Measurements from ENCODE around the gene TRPV5.

Gene TRPV5

GRCh38 chr7:142927949-142928348 lies 5.6 kb downstream of the TRPV5 start:
- Histone ChIP-seq H3K27ac (peak overlapping the region; percentile 48), H3K4me3 (no peak overlapping the region), H3K9ac (no peak overlapping the region), H3K9me3 (peaks cover 23% of the 10 kb centered on the region), H3K4me1 (peaks cover 57% of the 10 kb centered on the region), H4K20me1 (no peaks in the 10 kb centered on the region), H3K36me3 (no peaks in the 10 kb centered on the region), H3K4me2 (peak overlapping the region; percentile 61), H3K27me3 (no peaks in the 10 kb centered on the region)
- TF ChIP-seq Cebpa-rat (IDR thresholded peaks at IDR 0.05): no peak

DNA sequence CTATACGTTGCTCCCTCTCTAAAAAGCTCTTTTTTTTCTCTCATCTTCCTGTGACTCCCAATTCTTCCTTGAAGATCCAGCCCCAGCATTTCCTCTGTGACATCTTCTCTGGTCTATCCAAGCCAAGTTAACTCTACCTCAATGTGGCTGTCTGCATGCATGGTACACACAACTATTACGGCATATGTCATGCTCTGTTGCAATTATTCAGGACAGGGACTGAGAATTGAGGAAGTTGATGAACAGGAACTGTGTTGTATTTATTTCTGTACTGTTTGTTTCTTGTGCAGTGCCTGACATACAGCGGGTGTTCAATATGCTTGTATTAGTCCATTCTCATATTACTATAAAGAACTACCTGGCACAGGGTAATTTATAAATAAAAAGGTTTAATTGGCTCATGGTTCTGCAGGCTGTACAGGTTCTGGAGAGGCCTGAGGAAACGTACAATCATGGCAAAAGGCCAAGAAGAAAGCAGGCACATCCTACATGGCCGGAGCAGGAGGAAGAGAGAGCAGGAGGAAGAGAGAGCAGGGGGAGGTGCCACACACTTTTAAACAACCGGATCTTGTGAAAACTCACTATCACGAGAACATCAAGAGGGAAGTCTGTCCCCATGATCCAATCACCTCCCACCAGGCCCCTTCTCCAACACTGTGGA lies 6.3 kb downstream of the TRPV5 start:
- H3K27ac ChIP-seq: peak overlapping the region; percentile 48
- no peak for TF ChIP-seq Cebpa-rat (IDR thresholded peaks at IDR 0.05)
- peak overlapping the region; percentile 61 for H3K4me2 ChIP-seq
- H3K36me3 ChIP-seq: no peaks in the 10 kb centered on the region
- H4K20me1 ChIP-seq: no peaks in the 10 kb centered on the region
- no peak overlapping the region; the same call in 1 of the 2 replicates for H3K9ac ChIP-seq
- peaks cover 23% of the 10 kb centered on the region for H3K9me3 ChIP-seq
- no peak overlapping the region for H3K4me3 ChIP-seq
- H3K4me1 ChIP-seq: peaks cover 52% of the 10 kb centered on the region
- H3K27me3 ChIP-seq: no peaks in the 10 kb centered on the region

- Histone ChIP-seq H3K4me1 (peaks cover 50% of the 10 kb centered on the region), H3K27me3 (no peaks in the 10 kb centered on the region), H3K9ac (no peak overlapping the region), H3K36me3 (no peaks in the 10 kb centered on the region), H4K20me1 (no peaks in the 10 kb centered on the region), H3K4me3 (no peak overlapping the region), H3K27ac (no peak overlapping the region), H3K9me3 (peaks cover 23% of the 10 kb centered on the region), H3K4me2 (peak overlapping the region; percentile 15; the same call in 1 of the 2 replicates)
- no peak for TF ChIP-seq Cebpa-rat (IDR thresholded peaks at IDR 0.05)
Observed at GRCh38 chr7:142925413-142925812, 8.1 kb downstream of the TRPV5 start.

DNA sequence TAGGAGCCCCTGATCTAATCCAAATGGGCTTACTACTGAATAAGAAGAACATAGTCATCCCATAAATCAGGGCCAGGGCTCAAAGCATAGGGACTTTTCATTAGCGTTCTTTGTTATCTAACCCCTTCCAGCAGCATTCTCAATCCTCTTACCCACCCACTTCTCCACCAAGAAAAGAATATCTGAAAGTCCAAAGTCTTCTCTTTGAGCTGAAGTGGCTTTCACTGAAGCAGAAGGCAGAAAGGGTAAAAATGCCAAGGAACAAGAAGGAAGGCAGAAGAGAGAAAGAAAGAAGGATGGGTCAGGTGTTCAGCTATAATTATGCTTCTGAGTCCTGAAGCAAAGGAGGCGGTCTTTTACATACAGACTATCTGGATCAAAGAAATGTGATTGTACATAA lies 10.2 kb downstream of the TRPV5 start:
- H4K20me1 ChIP-seq: no peaks in the 10 kb centered on the region
- H3K4me2 ChIP-seq: no peak overlapping the region
- H3K9me3 ChIP-seq: peaks cover 10% of the 10 kb centered on the region; the same call in 1 of the 2 replicates
- peaks cover 50% of the 10 kb centered on the region for H3K4me1 ChIP-seq
- H3K9ac ChIP-seq: no peak overlapping the region
- no peaks in the 10 kb centered on the region for H3K27me3 ChIP-seq
- TF ChIP-seq Cebpa-rat (IDR thresholded peaks at IDR 0.05): no peak
- H3K36me3 ChIP-seq: no peaks in the 10 kb centered on the region
- no peak overlapping the region for H3K4me3 ChIP-seq
- H3K27ac ChIP-seq: no peak overlapping the region

DNA sequence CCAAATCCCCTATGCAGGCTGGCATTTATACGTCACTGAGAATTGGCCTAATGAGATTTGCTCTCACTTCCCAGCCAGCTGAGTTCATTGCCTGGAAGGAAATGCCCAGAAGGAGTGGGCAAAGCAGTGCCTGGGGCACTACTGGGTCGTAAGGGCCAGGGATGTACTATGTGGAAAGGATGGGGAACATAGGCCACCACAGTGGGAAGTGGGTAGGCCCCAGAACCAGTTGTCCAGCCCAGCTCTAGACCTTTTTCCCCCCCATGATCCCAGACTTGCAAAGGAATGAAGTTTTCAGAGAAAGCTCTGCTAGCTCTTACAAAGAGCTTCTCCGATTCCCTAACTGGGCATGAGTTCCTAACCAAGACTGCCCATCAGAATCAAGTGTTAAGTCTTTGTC lies 13.9 kb downstream of the TRPV5 start:
- Histone ChIP-seq H3K27ac (no peak overlapping the region), H4K20me1 (no peaks in the 10 kb centered on the region), H3K4me2 (no peak overlapping the region), H3K36me3 (no peaks in the 10 kb centered on the region), H3K4me1 (peaks cover 18% of the 10 kb centered on the region), H3K9me3 (no peaks in the 10 kb centered on the region), H3K4me3 (no peak overlapping the region), H3K9ac (no peak overlapping the region), H3K27me3 (no peaks in the 10 kb centered on the region)
- TF ChIP-seq Cebpa-rat (IDR thresholded peaks at IDR 0.05): no peak

GRCh38 chr7:142918901-142919300 lies 14.6 kb downstream of the TRPV5 start:
- TF ChIP-seq Cebpa-rat (IDR thresholded peaks at IDR 0.05): no peak
- Histone ChIP-seq H3K36me3 (no peaks in the 10 kb centered on the region), H3K27ac (no peak overlapping the region), H3K4me1 (peaks cover 17% of the 10 kb centered on the region), H3K9ac (no peak overlapping the region), H3K27me3 (no peaks in the 10 kb centered on the region), H3K4me2 (no peak overlapping the region), H4K20me1 (no peaks in the 10 kb centered on the region), H3K9me3 (no peaks in the 10 kb centered on the region), H3K4me3 (no peak overlapping the region)

GRCh38 chr7:142917447-142917846 lies 16.1 kb downstream of the TRPV5 start:
- Histone ChIP-seq H3K36me3 (no peaks in the 10 kb centered on the region), H3K27ac (no peak overlapping the region), H3K9ac (no peak overlapping the region), H3K4me3 (no peak overlapping the region), H3K4me1 (peaks cover 5% of the 10 kb centered on the region), H3K4me2 (no peak overlapping the region), H3K27me3 (no peaks in the 10 kb centered on the region), H4K20me1 (no peaks in the 10 kb centered on the region), H3K9me3 (no peaks in the 10 kb centered on the region)
- TF ChIP-seq Cebpa-rat (IDR thresholded peaks at IDR 0.05): no peak

- no peak for TF ChIP-seq Cebpa-rat (IDR thresholded peaks at IDR 0.05)
- no peak overlapping the region for H3K9ac ChIP-seq
- 0 out of 2 replicates have a peak overlapping the region, but pooled peaks have one; percentile 5 for H3K4me2 ChIP-seq
- no peaks in the 10 kb centered on the region for H3K27me3 ChIP-seq
- no peaks in the 10 kb centered on the region for H3K36me3 ChIP-seq
- no peak overlapping the region for H3K27ac ChIP-seq
- no peaks in the 10 kb centered on the region for H4K20me1 ChIP-seq
- H3K4me1 ChIP-seq: peaks cover 5% of the 10 kb centered on the region
- no peaks in the 10 kb centered on the region for H3K9me3 ChIP-seq
- H3K4me3 ChIP-seq: no peak overlapping the region
Observed at GRCh38 chr7:142916508-142916907, 17.0 kb downstream of the TRPV5 start.

DNA sequence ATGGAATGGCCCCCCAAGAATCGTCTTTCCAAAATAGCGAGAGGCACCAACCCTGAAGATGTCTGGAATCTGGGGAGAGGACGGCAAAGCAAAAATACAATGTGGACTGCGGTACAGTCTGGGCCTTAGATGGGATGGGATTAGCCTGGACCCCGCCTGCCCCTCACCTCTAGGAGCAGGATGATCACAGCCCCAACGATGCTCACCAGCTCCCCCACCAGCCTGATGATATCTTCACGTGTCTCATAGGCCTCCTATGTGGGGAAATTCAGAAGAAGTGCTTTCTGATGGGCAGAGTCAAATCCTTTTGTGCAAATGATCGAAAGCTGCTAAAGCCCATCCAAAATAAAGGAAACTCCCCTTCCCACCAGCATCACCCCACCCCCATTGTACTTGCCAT lies 18.2 kb downstream of the TRPV5 start:
- Histone ChIP-seq H3K27ac (no peak overlapping the region), H3K4me2 (no peak overlapping the region), H4K20me1 (no peaks in the 10 kb centered on the region)

GRCh38 chr7:142914121-142914520 lies 19.4 kb downstream of the TRPV5 start:
- H3K27ac ChIP-seq: no peak overlapping the region
- H3K27me3 ChIP-seq: no peaks in the 10 kb centered on the region
- peaks cover 5% of the 10 kb centered on the region for H3K4me1 ChIP-seq
- H3K9ac ChIP-seq: no peak overlapping the region
- no peaks in the 10 kb centered on the region for H4K20me1 ChIP-seq
- no peak overlapping the region for H3K4me3 ChIP-seq
- H3K4me2 ChIP-seq: no peak overlapping the region
- H3K9me3 ChIP-seq: no peaks in the 10 kb centered on the region
- no peaks in the 10 kb centered on the region for H3K36me3 ChIP-seq
- TF ChIP-seq Cebpa-rat (IDR thresholded peaks at IDR 0.05): no peak

More for the DNA sequence above, 18.2 kb downstream of the TRPV5 start:
- Histone ChIP-seq H3K36me3 (no peaks in the 10 kb centered on the region), H3K9me3 (no peaks in the 10 kb centered on the region), H3K9ac (no peak overlapping the region), H3K4me3 (no peak overlapping the region), H3K27me3 (no peaks in the 10 kb centered on the region), H3K4me1 (peaks cover 5% of the 10 kb centered on the region)
- no peak for TF ChIP-seq Cebpa-rat (IDR thresholded peaks at IDR 0.05)

- Histone ChIP-seq H3K4me1 (peaks cover 5% of the 10 kb centered on the region), H4K20me1 (no peaks in the 10 kb centered on the region), H3K9me3 (no peaks in the 10 kb centered on the region), H3K27ac (no peak overlapping the region), H3K9ac (no peak overlapping the region), H3K4me2 (no peak overlapping the region), H3K27me3 (no peaks in the 10 kb centered on the region), H3K36me3 (no peaks in the 10 kb centered on the region), H3K4me3 (no peak overlapping the region)
- TF ChIP-seq Cebpa-rat (IDR thresholded peaks at IDR 0.05): no peak
Observed at GRCh38 chr7:142913566-142913965, 20.0 kb downstream of the TRPV5 start.

All from BLaER1 (cell line).